ENCODE data around the gene PDIK1L. TPM values are rescaled to one million over a fixed set of nuclear protein-coding genes. Genes with fewer than 3 reads are reported as not detected.

The PDIK1L gene
- total and polyA plus RNA-seq, 2 donors (not counting 1 experiment from before 2014, with no cell fraction given): 1.3 to 17.3 TPM

DNA sequence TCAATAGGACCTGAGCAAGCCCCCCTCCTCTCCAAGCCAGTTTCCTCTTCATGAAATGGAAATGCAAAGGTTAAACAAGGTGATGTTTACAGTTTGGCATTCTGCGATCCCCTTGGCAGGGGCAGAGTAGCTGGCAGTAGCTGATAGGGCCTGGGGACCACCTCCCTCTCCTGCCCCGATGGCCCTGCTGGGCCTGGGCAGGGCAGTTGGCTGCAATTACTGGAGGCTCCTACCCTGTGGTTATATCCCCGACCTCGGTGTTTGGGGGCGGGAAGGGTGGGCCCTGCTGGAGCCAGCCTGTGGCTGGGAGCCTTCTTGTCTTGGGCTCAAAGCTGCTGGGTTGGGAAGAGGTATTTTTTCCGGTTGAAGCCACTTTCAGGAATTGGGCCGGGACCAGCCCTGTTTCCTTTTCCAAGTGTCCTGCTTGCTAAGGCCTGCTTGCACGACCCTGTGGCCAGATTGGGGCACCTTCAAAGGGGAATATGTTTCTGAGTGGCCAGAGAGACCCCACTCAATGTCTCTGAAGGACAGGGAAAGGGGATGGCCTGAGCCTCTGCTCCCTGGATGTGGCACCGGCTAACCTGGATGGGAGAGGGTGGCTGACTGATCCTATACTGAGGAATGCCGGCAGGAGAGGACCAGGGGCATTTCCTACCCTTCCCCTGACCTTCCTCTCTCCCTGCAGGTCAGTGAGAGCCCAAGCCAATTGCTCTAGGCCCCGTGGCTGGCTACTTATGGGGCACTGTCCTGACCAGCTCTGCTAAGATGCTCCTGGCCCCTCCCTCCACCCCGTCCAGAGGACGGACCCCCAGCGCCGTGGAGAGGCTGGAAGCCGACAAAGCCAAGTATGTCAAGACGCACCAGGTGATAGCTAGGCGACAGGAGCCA lies 49.1 kb downstream of the PDIK1L start:
- Histone ChIP-seq H4K20me1 (ENCODE audit: control insufficient read depth, insufficient read depth, low read length, poor library complexity, severe bottlenecking) (no peaks in the 10 kb centered on the region), H3K27ac (ENCODE audit: low read length in 2 of 2) (no peak overlapping the region), H2AFZ (ENCODE audit: insufficient read depth, low read depth, low read length, poor library complexity, severe bottlenecking) (peak overlapping the region; percentile 75), H3K27me3 (replicated peaks in 1 of 4; ENCODE audit: control extremely low read depth in 1 of 4, control insufficient read depth in 3 of 4, insufficient read depth in 4 of 4, low read length in 3 of 4) (peaks cover 0 to 73% (median 26%) of the 10 kb centered on the region in 4 experiments), H3K9me3 (ENCODE audit: control extremely low read depth in 1 of 3, control insufficient read depth in 2 of 3, insufficient read depth in 1 of 3, low read length in 2 of 3) (peaks cover 0 to 3% (median 0%) of the 10 kb centered on the region in 3 donors), H3K4me3 (ENCODE audit: control extremely low read depth in 1 of 5, extremely low read depth in 1 of 5, insufficient read depth in 1 of 5, low read depth in 2 of 5, low read length in 4 of 5) (peak overlapping the region in 1 of 5 experiments; percentile 39), H3K4me1 (ENCODE audit: control insufficient read depth in 2 of 2, insufficient read depth in 2 of 2, low read length in 2 of 2) (peaks cover 30 to 31% of the 10 kb centered on the region in 2 donors), H3K36me3 (replicated peaks in 1 of 2; ENCODE audit: control extremely low read depth in 1 of 2, control insufficient read depth in 1 of 2, extremely low read depth in 1 of 2, insufficient read depth in 2 of 2, low read length in 1 of 2) (no peaks in the 10 kb centered on the region), H3K9ac (ENCODE audit: low read length) (no peak overlapping the region), H3K79me2 (ENCODE audit: control insufficient read depth, insufficient read depth, low read length) (no peaks in the 10 kb centered on the region), H3K4me2 (replicated peaks; ENCODE audit: low read depth, low read length, poor library complexity, severe bottlenecking) (peak overlapping the region; percentile 83)
- POLR2A ChIA-PET: no interaction called here
- Mint-ChIP-seq H3K27ac (no peak overlapping the region), H3K4me1 (peaks cover 14% of the 10 kb centered on the region), H3K9me3 (ENCODE audit: insufficient read depth) (no peaks in the 10 kb centered on the region), H3K4me3 (peak overlapping the region; percentile 29), H3K27me3 (peaks cover 34% of the 10 kb centered on the region)
- TF ChIP-seq, protein P1, sequence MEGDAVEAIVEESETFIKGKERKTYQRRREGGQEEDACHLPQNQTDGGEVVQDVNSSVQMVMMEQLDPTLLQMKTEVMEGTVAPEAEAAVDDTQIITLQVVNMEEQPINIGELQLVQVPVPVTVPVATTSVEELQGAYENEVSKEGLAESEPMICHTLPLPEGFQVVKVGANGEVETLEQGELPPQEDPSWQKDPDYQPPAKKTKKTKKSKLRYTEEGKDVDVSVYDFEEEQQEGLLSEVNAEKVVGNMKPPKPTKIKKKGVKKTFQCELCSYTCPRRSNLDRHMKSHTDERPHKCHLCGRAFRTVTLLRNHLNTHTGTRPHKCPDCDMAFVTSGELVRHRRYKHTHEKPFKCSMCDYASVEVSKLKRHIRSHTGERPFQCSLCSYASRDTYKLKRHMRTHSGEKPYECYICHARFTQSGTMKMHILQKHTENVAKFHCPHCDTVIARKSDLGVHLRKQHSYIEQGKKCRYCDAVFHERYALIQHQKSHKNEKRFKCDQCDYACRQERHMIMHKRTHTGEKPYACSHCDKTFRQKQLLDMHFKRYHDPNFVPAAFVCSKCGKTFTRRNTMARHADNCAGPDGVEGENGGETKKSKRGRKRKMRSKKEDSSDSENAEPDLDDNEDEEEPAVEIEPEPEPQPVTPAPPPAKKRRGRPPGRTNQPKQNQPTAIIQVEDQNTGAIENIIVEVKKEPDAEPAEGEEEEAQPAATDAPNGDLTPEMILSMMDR (IDR thresholded peaks at IDR 0.05): no peak
- TF ChIP-seq EZH2 (IDR thresholded peaks at IDR 0.05; ENCODE audit: borderline replicate concordance, insufficient read depth, low read depth, low read length, poor library complexity, severe bottlenecking): no peak
- no peak for DNase-seq
- CTCF ChIA-PET: interaction anchor here (0.5 to 2.1 kb wide), 3 partner anchors 9 to 574 kb away, joined by 3 to 6 read pairs (median 3); partner anchors contain the start of gene ZNF593
- no peak for ATAC-seq (ENCODE audit: low read depth)
- WGBS (ENCODE audit: insufficient coverage): 79% methylated on average over 17 of the region's 18 CpGs
- intact Hi-C loops (cut with micrococcal nuclease): loop anchor here (5.0 kb wide), 1 partner anchor 123 kb away; no protein-coding TSS in a partner anchor

Data from B cell (primary cell).